NCI-H82 treated with DMSO at 0.1 percent for 48 hours (cell line): ENCODE measurements around the gene GTF3A.
A peak's percentile ranks its signal among the peaks of the same experiment; 100 is the strongest.

Experiments used
- DNase-seq: peaks from one replicate; lab custom pipeline; 2025; ENCODE audit not compliant: unreplicated experiment; lab: John Stamatoyannopoulos, UW

Gene GTF3A

DNA sequence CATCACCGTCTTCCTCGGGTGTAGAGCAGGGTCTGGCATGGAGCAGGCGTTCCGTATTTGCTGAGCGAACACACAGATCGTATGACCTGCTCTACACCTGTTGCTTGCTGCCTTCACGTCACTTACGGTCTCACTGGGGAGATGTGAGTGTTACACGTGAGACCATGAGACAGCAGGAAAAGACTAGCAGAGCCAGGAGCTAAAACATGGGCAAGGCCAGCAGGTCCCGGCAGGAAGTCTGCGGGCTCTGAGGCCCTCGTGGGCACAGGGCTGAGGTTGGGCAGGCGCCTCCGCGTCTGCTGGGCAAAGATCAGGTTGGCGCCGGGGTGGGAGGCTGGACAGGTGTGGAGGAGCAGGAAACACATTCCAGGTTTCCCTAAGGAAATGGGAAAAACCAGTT, 19.7 kb upstream of the GTF3A start:
- no peak for DNase-seq

DNA sequence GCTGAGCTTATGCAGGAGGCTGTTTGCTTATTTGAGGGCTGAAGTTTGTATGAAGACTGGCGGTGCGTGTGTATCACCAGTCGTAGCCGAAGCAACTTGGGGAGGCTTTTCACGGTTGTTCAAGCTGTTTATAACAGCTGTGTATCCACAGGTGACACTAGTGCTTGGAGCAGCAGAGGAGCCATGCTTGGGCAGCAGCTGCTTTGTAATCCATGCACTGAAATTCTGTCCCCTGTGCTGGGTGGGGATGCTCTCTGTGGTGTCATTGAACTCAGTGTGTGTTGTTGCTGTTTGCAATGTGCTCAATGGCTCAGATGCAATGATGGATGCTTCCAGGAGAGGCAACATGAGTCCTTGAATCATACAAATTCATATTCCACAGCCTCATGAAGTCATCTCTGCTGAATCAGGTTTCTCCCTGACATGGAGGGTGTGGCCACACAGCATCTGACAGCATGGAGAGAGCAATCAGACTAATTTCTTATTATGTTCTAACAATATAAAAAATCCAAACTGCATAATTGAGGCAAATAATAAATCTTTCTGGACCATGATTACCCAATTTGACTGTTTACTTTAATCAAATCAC, 18.8 kb upstream of the GTF3A start:
- no peak for DNase-seq

DNA sequence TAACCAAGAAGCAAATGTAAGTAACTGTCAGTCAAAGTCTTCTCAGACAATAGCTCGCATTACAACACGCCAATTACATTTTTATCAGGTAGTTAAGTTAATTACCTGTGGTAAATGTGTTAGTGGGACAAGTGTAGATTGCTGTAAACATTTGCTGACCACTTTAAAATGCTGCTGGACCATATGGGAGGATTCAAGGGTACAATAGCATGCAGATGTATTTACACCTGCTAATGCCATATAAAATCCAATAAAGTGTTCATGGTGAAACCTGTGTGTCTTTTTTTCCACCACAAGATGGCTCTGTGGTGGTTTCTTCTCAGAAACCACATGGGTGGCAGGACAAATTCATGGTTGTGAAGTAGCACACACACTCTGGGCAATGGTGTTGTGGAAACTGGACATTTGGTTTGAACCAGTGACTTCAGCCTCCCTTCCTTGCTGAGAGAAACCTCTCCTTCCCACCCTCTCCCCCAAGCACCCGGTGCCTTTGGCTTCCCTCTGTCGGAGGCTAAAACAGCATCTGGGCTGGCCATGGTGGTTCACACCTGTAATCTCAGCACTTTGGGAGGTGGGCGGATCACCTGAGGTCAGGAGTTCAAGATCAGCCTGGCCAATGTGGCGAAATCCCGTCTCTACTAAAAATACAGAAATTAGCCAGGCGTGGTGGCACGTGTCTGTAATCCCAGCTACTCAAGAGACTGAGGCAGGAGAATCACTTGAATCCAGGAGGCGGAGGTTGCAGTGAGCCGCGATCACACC, 18.1 kb upstream of the GTF3A start:
- DNase-seq: peak; percentile 28

DNA sequence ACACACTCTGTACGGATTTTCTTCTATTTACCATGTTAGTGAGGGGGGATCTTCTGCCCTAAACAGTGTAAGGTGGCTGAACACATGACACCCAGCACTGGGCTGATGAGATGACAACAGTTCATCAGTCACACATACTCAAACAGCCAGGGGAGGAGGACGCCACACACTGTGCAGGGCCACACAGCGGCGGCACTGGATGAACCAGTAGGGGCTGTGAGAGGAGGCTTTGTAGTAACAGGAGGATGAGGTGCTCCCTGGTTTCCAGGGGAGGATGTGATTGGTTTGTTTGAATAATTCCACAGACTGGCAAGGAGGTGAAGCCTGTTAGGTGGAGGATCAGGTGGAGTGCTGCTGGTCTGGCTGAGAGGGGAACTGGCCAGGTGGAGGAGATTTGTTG, 16.3 kb upstream of the GTF3A start:
- no peak for DNase-seq

DNA sequence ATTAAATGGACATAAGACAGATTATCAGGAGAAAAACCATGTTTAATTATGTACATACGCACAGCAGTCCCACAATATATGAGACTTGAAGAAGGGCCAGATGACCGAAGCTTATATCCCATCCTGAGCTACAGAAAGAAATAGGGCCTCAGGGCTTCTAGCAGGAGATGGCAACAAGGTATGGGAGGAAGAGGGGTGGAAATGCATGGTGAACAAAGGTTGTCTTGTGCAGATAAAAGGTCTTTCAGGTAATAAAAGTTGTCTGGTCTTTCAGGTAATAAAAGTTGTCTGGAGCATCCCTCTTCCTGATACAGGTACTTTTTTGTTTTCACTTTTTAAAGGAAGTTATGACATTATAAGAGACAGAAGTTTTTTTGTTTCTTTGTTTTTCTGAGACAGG, 15.4 kb upstream of the GTF3A start:
- DNase-seq: no peak

DNA sequence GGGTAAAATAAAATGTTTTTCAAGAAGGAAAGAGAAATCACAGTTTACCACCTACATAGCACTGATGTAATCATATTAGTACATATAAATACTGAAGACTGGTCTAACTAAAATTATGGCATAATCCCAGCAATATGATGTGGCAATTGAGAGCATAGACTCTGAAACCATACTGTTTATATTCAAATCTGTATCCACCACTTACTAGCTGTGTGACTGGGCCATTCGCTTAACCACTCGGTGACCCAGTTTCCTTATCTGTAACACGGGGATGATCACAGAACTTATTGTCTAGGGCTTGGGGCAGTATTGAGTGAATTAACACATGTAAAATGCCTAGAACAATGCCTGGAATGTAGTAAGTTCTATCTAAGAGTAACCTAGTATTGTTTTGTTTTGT, 13.1 kb upstream of the GTF3A start:
- DNase-seq: no peak

DNA sequence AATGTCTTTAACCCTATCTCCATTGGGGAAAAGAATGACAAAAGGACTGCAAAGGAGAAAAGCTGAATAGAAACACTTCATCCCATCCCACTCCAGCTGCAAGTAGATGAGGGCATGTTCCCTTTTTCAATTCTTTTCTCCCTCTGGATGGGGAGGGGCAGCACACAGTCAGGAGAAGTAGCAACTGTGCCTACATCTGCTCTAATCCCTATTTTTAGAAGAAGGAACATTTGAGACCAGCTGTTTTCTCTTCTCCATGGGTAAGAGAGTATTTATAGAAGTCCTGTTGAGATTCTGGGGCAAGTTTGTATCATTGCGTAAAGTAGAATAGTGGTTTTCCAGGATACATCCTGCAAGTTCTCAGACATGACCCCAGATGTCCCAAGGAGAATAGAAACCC, 9.3 kb upstream of the GTF3A start:
- no peak for DNase-seq

DNA sequence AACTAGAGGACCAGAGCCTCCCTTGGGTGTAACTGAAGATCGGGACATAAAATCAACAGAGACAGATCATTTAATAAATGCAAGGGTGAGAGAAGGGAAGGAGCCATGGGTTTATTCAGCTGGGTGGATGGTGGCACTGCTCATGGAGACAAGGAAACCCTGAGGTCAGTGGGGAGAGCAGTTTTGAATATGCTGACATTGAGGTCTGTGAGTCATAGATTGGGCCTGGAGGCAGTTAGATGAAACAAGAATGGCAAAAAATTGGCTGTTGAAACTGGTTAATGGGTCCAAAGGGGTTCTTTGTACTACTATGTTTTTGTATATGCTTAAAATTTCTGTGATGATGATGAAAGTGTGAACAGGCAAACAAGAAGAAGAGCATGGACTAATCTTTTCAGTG, 5.1 kb upstream of the GTF3A start:
- DNase-seq: no peak

DNA sequence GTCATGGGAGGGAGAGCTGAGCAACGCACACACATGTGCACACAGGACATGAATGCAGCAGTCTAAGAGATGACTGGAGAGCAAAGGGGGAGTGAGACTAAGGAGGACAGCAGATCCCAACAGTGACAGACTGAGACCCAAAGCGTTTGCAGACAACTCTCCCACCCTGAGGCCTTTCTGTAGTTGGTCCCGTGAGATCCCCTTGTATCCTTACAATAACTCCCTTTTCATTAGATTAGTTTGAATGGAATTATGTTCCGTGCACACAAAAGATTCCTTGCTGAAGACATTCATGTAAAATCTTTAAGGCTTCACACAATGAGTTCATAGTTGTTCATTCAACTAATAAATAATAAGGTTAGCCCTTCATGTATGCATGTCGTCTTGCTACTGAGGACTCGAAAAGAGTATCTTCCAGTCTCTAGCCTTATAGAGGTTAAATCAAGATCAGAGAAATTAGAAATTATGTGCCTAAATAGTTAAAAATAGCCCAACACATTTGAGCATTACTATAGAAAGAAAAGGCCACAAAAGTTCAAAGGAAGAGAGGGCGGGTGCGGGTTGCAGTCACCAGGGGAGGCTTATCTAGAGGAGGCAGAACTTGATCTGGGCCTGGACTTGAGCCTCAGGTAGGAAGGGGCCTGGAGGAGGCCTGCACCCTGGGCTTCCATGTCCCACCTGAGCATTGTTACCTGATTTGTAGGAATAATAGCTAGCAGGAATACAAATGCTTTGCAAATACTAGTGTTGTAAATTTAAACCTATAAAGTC, 3.1 kb upstream of the GTF3A start:
- no peak for DNase-seq

DNA sequence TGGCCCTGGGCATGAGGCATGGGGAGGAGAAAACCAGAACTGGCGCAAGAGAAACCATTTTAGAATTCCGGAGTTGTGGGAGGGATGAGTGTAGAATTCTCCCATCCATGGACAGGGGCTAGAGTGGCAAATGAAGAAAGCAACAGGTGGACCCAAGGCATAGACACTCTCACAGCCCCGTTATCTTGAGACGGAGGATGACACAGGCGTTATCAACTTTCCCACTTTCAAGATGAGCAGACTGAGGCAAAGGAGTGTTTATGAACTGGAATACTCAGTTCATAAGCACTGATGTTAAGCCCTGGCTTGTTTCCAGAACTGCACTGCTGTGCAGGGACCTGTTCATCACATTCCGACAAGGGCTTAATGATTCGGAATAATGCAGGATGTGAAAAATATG, 1.1 kb upstream of the GTF3A start:
- no peak for DNase-seq

DNA sequence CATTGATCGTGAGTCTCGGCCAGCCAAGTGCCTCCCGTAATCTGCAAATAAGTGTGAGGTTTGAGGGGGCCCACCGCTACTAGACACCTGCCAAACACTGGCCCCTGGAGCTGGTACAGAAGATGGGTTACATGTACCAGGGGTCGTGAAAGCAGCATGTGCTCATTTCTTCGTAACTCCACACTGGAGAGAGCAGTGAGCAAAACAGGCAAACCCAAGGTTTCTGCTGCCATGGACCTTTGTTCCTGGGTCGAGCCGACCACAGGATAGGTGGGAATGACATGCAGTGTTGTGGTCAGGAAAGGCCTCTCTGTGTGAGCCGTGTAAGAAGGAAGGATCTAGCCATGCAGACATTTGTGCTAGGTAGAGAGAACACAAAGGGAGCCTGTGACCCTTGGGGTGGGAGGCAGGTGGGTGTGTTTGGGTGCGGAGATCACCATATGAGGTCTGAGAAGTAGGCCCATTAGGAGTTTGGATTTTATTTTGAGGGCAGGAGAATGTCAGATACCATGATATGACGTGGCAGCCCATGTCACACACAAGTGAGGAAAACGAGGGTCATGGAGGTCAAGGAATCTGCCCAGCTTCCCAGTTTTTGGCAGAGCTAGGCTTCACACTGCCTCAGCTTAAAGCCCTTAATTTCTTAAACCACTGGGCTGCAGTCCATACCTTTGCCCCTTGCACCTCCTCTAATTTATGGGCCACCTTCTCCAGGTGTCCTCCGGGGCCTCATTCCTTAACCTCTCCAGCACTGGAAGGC, 919 bp downstream of the GTF3A start:
- no peak for DNase-seq

DNA sequence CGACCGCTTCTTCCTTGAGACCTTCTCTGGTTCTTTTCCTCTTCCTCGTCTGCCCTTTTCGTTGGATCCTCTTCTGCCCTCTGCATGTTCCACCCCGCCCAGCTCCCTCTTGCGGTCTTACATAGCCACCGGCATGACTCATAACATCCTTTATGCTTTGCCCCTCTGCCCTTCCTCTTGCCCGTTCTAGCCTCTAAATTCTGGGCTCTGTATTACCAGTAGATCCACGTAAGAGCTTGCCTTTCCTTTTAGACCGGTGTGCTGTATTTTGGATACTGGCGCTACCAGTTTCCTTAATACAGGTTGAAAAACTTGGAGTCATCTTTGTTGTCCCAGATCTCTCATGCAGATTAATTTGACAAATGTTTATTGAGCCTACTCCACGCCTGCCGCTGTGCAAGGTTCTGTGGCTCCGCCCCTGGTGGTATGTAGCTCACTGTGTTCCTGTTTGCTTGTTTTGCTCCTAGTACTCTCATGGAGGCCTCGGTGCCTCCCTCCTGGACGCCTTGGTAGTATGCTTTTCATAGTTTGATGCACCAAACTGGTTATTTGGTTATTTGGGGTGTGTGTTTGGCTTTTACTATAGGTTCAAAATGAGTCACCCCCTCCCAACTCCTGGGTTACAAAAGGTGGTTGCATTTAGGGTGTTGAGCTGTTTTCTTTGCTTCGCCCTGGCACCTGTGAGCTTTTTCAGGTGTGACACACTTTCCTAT, 1.7 kb downstream of the GTF3A start:
- DNase-seq: peak; percentile 63

DNA sequence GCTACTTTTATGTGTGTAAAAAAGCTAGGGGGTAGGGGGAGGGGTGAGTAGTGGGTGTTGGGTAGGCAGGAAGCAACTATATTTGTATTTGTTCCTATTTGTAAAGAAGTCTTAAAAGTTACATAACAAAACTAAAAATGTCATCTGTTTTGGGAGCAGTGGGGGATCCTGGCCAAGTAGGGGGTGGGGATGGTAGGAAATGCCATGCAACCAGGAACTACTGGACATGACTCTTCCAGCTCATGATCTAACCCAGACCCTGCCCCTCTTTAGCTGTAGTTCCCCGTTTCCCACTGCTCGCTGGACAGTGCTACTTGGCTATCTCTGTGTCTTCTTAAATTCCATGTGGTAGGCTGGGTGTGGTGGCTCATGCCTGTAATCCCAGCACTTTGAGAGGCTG, 3.2 kb downstream of the GTF3A start:
- DNase-seq: no peak

DNA sequence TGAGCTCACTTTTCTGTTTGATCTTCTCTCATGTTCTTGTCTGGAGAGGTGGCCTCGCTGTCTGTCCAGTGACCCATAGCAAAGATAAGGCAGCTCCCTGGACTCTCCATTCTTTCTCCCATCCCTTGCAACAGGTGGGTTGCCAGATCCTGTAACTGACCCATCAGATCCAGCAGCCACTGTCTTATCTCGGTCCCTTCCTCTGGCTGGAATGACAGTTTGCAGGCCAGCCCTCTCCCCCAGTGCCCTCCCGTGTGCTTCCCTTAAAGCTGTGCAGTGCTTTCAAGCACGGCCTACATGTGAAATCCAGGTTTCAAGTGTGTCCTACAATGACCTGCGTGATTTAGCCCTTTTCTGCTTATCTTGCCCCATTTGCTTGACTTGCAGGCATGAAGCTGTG, 3.7 kb downstream of the GTF3A start:
- no peak for DNase-seq

DNA sequence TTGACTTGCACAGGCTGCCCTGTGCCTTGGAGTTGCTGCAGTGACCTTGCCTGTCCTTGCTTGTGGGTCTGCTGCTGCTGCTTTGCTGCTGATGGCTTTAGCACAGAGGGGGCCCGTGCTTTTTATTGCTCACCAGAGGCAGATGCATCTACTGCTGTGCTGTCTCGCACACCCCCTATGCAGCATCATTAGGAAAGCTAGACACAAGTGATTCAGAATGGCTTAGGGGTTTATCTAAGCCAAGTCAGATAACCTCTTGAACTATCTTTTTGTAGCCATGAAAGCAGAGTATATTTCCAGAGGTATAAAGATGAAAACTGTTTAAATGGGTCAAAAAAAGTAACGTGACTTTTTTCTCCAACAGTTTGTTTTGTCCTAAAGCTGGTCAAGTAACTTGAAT, 7.8 kb downstream of the GTF3A start:
- DNase-seq: no peak

DNA sequence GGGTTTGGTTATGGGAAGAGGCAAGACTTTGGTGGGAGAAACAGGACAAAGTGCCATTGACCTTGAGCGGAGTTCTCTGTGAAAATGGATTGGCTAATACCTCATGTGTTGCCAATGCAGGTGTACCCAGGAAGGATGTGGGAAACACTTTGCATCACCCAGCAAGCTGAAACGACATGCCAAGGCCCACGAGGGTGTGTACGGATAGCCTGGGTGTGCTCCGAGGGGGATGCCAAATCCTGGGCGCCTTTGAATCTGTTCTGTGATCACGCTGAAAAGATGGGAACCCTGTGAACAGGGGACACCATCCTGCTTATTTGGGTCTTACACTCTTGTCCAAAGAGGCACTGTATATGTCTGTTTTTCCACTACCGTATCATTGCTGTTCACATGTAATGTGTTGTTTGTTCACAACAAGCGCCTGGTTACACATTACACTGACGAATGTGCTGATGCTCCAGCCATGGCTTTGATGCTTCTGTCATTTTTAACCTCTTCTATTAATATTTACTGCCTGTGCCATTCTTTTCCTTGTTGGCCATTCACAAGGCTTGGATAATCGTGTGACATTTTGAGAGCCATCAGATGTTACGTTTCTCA, 8.3 kb downstream of the GTF3A start:
- no peak for DNase-seq

DNA sequence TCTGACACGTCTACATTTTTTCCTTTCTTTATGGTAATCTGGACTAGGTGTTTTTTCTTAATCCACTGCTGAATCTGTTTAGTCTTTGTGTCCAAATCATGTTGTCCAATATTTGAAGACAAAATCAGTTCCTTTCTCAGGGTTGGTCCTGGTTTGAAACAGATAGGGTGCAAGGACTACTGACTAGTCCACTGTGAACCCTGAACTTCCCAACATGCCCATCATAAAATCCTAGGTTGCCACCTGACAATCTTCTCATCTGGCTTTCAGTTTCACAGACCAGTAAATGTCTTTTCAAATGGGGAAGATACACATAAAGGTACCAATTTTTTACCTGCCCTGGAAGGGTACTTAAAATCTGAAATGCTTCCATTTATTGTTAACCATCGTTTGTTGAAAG, 12.7 kb downstream of the GTF3A start:
- no peak for DNase-seq

DNA sequence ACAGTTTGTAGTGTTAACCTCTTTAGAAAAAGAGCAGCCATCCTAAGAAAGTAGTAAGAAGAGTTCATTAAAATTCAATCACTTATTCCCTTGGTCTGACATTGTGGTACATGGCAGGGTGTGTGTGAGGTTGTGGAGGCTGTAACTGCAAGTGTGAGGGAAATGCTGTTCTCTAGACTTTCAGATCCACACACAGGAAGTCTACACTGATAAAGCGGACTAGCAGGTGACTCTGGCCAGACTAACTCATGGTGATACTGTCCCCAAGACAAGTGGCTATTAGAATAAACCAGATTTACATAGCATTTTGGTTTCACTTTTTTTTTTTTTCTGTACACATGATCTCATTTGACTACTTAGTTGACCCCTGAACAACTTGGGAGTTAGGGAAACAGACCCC, 16.0 kb downstream of the GTF3A start:
- no peak for DNase-seq

DNA sequence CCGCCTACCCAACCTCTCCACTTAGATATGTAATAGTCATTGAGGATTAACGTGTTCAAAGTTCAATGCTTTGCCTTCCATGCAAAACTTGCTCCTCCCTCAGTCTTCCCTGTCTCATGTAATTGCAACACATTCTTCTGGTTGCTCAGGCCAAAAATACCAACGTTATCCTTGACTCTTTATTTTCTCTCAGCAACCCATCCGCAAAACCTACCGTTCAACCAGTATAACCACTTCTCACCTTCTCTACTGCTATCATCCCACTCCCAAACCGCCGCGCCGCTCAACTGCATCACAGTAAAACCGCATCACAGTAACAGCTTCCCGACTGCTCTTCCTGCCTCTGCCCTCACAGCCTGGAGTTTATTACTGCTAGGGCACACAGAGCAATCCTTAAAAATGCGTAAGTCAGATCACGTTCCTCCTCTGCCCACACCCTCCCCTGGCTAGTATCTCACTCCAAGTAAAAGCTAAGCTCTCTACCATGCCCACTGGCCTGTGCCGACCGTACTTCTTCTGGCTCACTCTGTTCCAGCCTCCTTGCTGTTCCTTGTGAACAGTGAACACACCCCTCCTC, 17.7 kb downstream of the GTF3A start:
- DNase-seq: no peak

DNA sequence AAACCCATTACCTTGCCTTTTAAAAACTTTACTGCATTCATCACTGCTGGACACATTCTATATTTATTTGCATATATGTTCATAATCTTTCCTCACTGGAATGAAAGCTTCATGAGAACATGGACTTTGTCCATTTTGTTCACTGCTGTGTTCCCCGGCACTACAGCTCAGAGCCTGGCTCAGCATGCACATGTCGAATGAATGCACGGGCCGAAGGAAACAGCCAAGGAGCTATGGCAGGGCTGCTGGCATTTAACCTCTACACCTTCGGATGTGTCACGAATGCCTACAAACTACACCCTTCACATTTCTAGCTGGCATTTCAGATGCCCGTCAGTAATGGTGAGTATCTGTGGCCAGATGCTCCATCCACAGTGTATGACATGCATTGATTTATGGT, 18.4 kb downstream of the GTF3A start:
- no peak for DNase-seq
